DND-41 (cell line): ENCODE data around the gene CHSY3.

Experiments
- ATAC-seq: fragments of 200-7000 bp; cut with Tn5 transposase; 3 replicates; pipeline ENCODE4 v1.9.1; 2021; ENCODE audit warnings: low read depth; ENCODE audit not compliant: insufficient read depth
- DNase-seq: peaks from one replicate; pipeline ENCODE4 v3.0.0-alpha.2; 2020
- H2AFZ ChIP-seq: 2 replicates; pipeline ENCODE4 v1.6.0; 2012; ENCODE audit warnings: low read depth, low read length
- H3K27ac ChIP-seq: 2 replicates; pipeline ENCODE4 v1.5.1; 2012; ENCODE audit warnings: low read length, inconsistent platforms
- H3K27me3 ChIP-seq: fragments of 200-600 bp; sonication (generic); 2 replicates; pipeline ENCODE4 v1.6.0; 2012; ENCODE audit warnings: low read length, mild to moderate bottlenecking, inconsistent platforms; ENCODE audit not compliant: insufficient read depth, poor library complexity
- H3K36me3 ChIP-seq: 2 replicates; pipeline ENCODE4 v1.5.1; 2012; ENCODE audit warnings: low read length, inconsistent platforms; ENCODE audit not compliant: insufficient read depth
- H3K4me1 ChIP-seq: 2 replicates; pipeline ENCODE4 v1.5.1; 2012; ENCODE audit warnings: mild to moderate bottlenecking, low read length; ENCODE audit not compliant: insufficient read depth
- H3K4me2 ChIP-seq: 2 replicates; pipeline ENCODE4 v1.6.0; 2012; ENCODE audit warnings: mild to moderate bottlenecking, moderate library complexity, low read length, inconsistent platforms; ENCODE audit not compliant: insufficient read depth
- H3K4me3 ChIP-seq, 2 experiments: fragments of 200-600 bp in 1 of 2; shearing (Covaris generic) in 1 of 2; 2 replicates each; pipeline ENCODE4 v1.5.1; 2012 to 2016; ENCODE audit warnings: inconsistent platforms in 2 of 2, low read length in 2 of 2, mild to moderate bottlenecking in 2 of 2, low read depth in 1 of 2, moderate library complexity in 1 of 2
- H3K79me2 ChIP-seq: 2 replicates; pipeline ENCODE4 v1.6.0; 2012; ENCODE audit warnings: low read length, inconsistent platforms; ENCODE audit not compliant: insufficient read depth
- H3K9ac ChIP-seq: 2 replicates; pipeline ENCODE4 v1.6.0; 2012; ENCODE audit warnings: low read depth, mild to moderate bottlenecking, inconsistent platforms, low read length, moderate library complexity
- H3K9me3 ChIP-seq: 2 replicates; pipeline ENCODE4 v1.5.1; 2012; ENCODE audit warnings: low read length, moderate library complexity, mild to moderate bottlenecking, inconsistent platforms; ENCODE audit not compliant: insufficient read depth, severe bottlenecking
- H4K20me1 ChIP-seq: 2 replicates; pipeline ENCODE4 v1.6.0; 2012; ENCODE audit warnings: low read length; ENCODE audit not compliant: insufficient read depth
- EZH2 ChIP-seq: IDR thresholded peaks from 3 replicates; pipeline ENCODE4 v1.6.1; 2012; ENCODE audit warnings: borderline replicate concordance, low read depth, mild to moderate bottlenecking, moderate library complexity, low read length, inconsistent platforms; ENCODE audit not compliant: severe bottlenecking
- TF ChIP-seq, protein P1 (sequence below): IDR thresholded peaks from 2 replicates; pipeline ENCODE4 v1.5.1; 2012; ENCODE audit warnings: borderline replicate concordance, low read length, moderate library complexity, mild to moderate bottlenecking; ENCODE audit not compliant: poor library complexity, severe bottlenecking; ENCODE audit errors: extremely low read depth

Gene CHSY3

DNA sequence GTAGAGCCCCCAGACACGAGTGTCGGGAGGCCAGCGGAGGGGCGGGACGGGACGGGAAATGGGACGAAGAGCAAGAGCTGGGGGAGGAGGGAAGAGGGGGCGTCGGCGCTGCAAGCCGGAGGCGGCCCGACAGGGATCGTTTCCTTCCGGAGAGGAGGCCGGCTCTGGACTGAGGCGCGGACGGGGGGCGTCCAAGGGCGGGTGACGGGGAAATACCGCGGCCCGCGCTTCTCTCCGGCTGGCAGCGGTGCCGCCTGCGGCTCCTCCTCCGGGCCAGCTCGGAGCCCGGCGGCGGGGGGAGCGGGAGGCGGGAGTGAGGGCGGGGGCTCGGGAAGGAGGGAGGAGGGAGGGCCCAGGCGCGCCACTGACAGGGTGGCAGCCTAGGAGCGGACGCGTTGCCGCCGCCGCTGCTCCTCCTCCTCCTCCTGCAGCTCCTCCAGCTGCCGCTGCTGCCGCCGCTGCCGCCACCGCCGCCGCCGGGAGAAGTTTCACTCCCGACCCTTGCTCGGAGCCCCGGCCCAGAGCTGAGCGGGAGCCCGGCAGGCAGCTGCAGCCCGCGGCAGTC is at the start of gene CHSY3:
Gene CHSY3, plus strand, starts transcription at position 364 of the 565 bp plus-strand sequence.
- H3K27me3 ChIP-seq = no peaks in the 10 kb centered on the region
- H3K4me3 ChIP-seq = no peak within 1 kb of the TSS
- no peak within 1 kb of the TSS for H3K4me2 ChIP-seq
- no peaks in the 10 kb centered on the region for H3K79me2 ChIP-seq
- DNase-seq = no peak
- TF ChIP-seq, protein P1, sequence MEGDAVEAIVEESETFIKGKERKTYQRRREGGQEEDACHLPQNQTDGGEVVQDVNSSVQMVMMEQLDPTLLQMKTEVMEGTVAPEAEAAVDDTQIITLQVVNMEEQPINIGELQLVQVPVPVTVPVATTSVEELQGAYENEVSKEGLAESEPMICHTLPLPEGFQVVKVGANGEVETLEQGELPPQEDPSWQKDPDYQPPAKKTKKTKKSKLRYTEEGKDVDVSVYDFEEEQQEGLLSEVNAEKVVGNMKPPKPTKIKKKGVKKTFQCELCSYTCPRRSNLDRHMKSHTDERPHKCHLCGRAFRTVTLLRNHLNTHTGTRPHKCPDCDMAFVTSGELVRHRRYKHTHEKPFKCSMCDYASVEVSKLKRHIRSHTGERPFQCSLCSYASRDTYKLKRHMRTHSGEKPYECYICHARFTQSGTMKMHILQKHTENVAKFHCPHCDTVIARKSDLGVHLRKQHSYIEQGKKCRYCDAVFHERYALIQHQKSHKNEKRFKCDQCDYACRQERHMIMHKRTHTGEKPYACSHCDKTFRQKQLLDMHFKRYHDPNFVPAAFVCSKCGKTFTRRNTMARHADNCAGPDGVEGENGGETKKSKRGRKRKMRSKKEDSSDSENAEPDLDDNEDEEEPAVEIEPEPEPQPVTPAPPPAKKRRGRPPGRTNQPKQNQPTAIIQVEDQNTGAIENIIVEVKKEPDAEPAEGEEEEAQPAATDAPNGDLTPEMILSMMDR = no peak
- no peak for ATAC-seq
- H3K9me3 ChIP-seq = no peaks in the 10 kb centered on the region
- H3K4me1 ChIP-seq = no peaks in the 10 kb centered on the region
- H3K9ac ChIP-seq = no peak within 1 kb of the TSS
- H4K20me1 ChIP-seq = no peaks in the 10 kb centered on the region
- no peaks in the 10 kb centered on the region for H3K36me3 ChIP-seq
- H3K27ac ChIP-seq = no peak within 1 kb of the TSS
- H2AFZ ChIP-seq = no peak within 1 kb of the TSS

DNA sequence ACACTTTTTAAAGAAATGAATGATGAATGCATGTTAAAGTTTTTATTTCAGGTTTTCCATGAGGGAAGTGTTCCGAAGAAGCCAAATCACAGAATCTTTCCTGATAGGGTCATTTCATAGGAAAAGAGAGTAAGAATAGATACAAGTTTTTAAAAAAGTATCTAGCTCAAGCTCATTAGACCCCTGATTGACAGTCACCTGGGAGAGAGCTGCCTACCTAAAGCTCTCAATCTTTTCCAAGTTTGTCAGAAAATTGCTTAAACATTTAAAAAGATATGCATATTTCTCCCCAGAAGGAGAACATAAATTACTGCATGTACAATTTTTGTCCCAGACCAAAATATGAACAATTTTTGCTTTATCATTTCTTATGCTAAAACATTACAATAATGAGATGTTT is 47.9 kb upstream of the CHSY3 start:
- ATAC-seq = no peak
- no peak for TF ChIP-seq EZH2
- TF ChIP-seq, protein P1 = no peak

DNA sequence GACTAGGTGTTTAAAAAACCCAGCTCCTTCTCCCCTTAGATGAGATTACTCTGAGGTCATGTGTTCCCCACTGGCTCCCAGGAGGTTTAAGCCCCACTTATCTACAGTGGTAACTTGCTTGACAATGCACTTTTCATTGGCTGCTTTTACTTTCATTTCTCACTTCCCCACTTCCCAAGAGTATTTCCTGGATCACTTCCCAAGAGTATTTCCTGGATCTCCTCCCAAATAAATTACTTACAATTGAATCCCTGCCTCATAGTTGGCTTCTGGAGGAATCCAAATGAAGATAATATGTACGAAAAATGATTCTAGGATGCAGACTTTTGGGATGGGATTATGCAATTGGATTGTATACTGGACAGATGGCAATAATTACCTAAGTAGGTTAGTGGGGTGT is 47.1 kb upstream of the CHSY3 start:
- H3K36me3 ChIP-seq = no peaks in the 10 kb centered on the region
- H3K4me2 ChIP-seq = no peak overlapping the region
- no peak overlapping the region for H3K4me3 ChIP-seq
- no peak for TF ChIP-seq EZH2
- TF ChIP-seq, protein P1 = no peak
- DNase-seq (no peak), ATAC-seq (no peak)
- H3K27me3 ChIP-seq = no peaks in the 10 kb centered on the region
- H2AFZ ChIP-seq = no peak overlapping the region
- H4K20me1 ChIP-seq = no peaks in the 10 kb centered on the region
- H3K79me2 ChIP-seq = no peaks in the 10 kb centered on the region
- no peaks in the 10 kb centered on the region for H3K9me3 ChIP-seq
- H3K9ac ChIP-seq = no peak overlapping the region
- no peak overlapping the region for H3K27ac ChIP-seq
- H3K4me1 ChIP-seq = no peaks in the 10 kb centered on the region

More for the DNA sequence above, 47.9 kb upstream of the CHSY3 start:
- Histone ChIP-seq H3K4me1 (no peaks in the 10 kb centered on the region), H2AFZ (no peak overlapping the region), H3K9ac (no peak overlapping the region), H3K27me3 (no peaks in the 10 kb centered on the region), H3K36me3 (no peaks in the 10 kb centered on the region), H3K27ac (no peak overlapping the region), H3K79me2 (no peaks in the 10 kb centered on the region), H3K4me2 (no peak overlapping the region), H4K20me1 (no peaks in the 10 kb centered on the region), H3K9me3 (no peaks in the 10 kb centered on the region), H3K4me3 (no peak overlapping the region)
- DNase-seq = no peak
